Ishikawa (cell line): ENCODE measurements around the gene FBXW8.

Source experiments
- CEBPB ChIP-seq: IDR thresholded peaks from 2 replicates; pipeline ENCODE4 v1.6.1; 2012
- FOXM1 ChIP-seq: IDR thresholded peaks from 2 replicates; pipeline ENCODE4 v1.6.1; 2012; ENCODE audit warnings: low read depth, borderline replicate concordance
- NFIC ChIP-seq: IDR thresholded peaks from 2 replicates; pipeline ENCODE4 v1.6.1; 2012
- RAD21 ChIP-seq: IDR thresholded peaks from 2 replicates; pipeline ENCODE4 v1.6.1; 2012; ENCODE audit warnings: low read depth
- TAF1 ChIP-seq: IDR thresholded peaks from 2 replicates; pipeline ENCODE4 v1.6.1; 2012; ENCODE audit warnings: low read depth, mild to moderate bottlenecking
- TCF12 ChIP-seq: IDR thresholded peaks from 2 replicates; pipeline ENCODE4 v1.6.1; 2012; ENCODE audit warnings: low read depth
- YY1 ChIP-seq: IDR thresholded peaks from 2 replicates; pipeline ENCODE4 v1.6.1; 2012; ENCODE audit warnings: low read depth

DNA sequence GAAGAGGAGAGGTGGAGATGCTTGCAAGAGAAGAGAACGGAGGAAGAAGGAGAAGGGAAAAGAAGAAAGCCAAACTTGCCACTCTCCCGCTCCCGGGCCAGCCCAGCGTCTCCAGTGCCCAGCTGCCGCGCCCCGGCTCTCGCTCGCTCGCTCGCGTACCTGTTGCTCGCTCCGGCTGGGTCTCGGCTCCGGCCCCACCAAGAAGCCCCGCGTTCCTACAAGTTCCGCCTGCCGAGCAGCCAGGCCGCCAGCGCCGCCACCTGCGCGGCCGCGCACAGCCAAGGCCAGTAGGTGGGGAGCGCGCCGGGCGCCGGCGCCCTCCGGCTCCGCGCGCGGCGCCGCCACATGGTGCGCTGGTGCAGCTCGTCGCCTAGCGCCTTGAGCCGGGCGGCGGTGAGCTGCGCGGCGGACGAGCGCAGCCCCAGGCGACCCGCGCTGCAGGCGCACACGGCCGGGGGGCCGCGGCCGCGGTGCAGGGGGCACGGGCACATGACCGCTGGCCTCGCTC lies 29.9 kb upstream of the FBXW8 start:
- TF ChIP-seq RAD21: no peak
- no peak for TF ChIP-seq CEBPB
- TF ChIP-seq YY1: no peak
- TF ChIP-seq NFIC: no peak
- TF ChIP-seq TCF12: no peak
- no peak for TF ChIP-seq TAF1
- no peak for TF ChIP-seq FOXM1
